Cortex of kidney (tissue), 1 donor: Measurements from ENCODE around the gene TNFRSF19.
"Not testable (repeated sequence)": the region's sequence is repeated elsewhere in the genome, so short reads cannot be mapped to it uniquely, and the experiment has no call there.

Experiments used
- DNase-seq: peaks from one replicate; lab custom pipeline; 2025; lab: John Stamatoyannopoulos, UW

The TNFRSF19 gene

DNA sequence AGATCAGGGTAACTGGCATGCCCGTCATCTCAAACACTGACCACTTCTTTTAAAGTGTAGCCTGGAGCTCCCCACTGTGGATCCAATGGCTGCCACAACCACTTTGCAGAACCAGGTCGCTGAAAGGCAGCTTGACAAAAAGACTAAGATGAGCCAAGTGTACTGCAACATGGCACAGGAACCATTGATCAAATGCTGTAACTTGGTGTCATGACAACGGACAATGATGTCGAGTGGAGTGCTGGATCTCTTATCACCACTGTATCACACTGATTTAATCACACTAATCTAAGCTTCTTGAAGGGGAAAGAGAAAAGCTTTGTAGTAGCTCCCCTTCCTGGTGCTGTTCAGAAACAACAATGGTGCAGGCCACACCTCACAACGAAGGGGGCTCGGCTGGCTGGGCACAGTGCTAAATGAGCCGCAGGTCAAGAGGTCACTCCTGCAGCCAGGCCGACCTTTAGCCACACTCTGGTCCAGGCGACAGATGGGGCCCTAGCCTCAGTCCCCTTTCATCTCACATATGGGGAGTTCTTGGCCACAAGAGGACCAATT lies 2.2 kb upstream of the TNFRSF19 start:
- no peak for DNase-seq

DNA sequence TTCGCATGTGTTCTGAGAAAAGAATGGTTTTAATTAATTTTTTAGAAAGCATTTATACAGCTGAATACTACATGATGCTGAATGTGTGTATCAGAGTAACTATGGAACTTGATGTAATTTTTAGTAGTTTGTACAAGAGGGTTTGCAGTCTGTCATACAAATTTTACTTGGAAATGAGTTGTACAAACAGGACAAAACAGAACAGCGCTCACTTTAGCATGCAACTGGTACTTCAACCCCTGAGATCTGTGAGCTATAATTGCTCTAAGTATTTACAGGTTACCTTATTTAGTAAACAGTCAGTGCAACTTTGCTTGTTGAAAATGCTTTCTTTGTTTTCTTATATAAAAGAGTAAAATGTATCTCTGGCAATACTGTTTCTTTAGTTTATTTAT lies 706 bp downstream of the TNFRSF19 start:
- no peak for DNase-seq

DNA sequence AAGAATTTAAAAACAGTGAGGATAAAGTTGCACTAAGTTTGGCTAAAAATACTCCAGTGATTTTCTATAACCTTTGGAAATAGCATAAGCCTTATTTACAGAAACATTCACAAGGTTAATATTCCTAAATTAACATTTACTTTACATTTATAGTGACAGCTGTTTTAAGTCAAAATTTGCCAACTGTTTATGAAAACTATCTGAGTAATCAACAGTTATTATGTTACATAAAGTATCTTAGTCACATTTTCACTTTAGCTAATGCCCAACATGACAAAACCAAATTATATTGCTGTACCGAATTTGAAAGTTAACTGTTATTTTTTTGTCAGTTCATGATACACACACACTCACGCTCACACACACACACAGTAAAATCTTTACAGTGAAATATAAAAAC lies 1.2 kb downstream of the TNFRSF19 start:
- DNase-seq = no peak

GRCh38 chr13:23572836-23573235 lies 2.6 kb downstream of the TNFRSF19 start:
- no peak for DNase-seq

DNA sequence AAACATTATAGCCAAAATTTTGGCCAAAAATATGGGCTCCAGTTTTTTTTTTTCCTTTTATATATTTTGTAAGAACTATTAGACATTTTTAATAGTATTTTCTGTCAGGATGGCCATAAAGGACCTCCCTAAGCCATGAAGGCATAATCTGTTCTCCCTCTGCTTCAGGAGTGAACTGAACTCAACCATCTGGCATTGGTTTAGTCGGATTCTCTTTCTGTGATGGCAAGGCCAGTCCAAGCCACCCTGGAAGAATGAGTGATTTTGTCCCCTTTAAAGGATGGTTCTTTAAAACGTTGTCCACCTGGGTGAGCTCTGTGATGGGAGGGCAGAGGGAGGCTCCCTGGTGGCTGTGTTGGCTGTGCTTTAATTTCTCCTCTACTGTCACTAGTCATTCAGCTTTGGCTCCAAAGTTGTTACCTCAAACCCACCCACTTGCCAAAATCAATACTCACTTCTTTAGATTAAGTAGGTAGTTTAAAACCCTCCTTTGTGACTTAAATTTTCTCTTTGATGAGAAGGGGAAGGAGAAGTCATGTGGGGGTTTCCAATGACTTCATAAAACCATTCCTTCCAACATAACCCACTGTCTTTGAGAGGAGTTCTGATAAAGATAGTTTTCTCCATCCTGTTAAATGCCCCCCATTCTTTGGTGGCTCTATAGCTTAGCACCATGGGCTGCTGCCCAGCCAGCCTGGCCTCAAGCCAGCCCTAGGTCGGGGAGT lies 4.4 kb downstream of the TNFRSF19 start:
- no peak for DNase-seq

GRCh38 chr13:23575632-23576031 lies 5.4 kb downstream of the TNFRSF19 start:
- no peak for DNase-seq

DNA sequence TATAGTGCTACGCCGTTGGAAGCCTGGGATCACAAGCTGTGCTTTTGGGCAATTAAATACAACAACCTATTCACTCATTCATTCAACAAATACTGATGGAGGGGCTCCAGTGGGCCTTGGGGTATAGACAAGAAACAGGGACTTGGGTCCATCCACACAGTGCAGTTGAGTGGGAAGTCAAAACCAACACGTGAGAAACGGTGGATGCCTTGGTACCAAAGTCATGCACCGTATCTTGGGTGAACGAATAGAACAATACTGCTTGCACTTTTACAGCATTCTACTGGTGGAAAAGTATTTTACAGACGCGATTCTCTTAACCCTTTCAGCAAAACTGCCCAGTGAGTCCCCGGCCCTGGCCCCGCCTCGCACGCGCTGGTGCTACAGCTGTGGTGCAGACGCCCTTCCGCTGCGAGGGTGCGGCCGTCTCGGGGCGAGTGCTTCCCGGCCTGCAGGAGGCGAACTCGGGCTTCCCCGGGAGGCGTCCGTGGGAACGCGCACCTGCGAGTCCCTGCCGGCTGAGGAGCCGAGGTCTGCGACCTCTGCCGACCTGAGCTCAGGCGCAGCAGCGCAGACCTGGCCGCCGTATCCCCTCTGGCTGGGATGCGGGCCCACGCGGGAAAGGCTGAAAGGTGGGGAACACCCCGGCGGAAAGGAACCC lies 8.3 kb downstream of the TNFRSF19 start:
- no peak for DNase-seq

- no peak for DNase-seq
These were observed 9.1 kb downstream of the TNFRSF19 start for GRCh38 chr13:23579072-23579895.

GRCh38 chr13:23579896-23580683 lies 9.9 kb downstream of the TNFRSF19 start:
- no peak for DNase-seq

GRCh38 chr13:23580684-23581060 lies 10.5 kb downstream of the TNFRSF19 start:
- DNase-seq = no peak

DNA sequence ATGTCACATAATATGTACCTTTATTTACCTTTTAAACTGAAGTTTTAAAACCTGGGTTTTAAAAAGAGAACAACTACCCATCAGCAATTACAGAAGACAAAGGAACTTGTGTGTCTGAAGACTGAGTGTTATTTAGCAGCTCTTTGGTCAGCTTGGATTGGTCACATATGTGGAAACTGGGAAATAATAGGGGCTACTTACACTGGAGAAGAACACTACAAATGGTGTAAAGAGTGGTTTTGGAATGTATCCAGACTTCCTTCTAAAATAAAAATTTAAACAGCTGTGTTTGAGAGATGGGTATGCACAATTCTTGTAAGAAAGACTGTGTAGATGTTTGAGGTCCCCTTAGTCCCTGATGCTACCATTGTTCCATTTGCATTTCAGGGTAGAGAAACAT lies 13.3 kb downstream of the TNFRSF19 start:
- DNase-seq = no peak

GRCh38 chr13:23584275-23584674 lies 14.1 kb downstream of the TNFRSF19 start:
- no peak for DNase-seq

- DNase-seq = no peak
These were observed 16.1 kb downstream of the TNFRSF19 start for GRCh38 chr13:23586336-23586735.

DNA sequence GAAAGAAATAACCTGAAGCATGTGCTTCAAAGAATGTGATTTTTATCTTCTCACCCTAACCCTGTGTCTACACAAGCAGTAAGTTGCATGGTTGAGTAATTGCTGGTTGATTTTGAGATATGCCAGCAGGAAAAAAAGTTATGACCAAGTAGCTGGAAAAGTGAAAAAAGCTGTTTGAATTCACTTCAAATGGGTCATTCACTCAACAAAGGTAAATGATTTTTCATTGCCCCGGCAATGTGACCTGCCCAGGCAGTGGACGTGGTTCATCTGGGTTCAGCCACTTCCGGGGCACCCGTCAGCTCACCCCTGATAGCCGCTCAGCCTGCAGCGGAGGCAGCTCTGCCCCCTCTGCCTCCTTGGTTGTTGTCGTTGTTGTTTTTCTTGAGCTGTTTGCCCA lies 18.5 kb downstream of the TNFRSF19 start:
- DNase-seq = no peak

- no peak for DNase-seq
These were observed 22.4 kb downstream of the TNFRSF19 start for GRCh38 chr13:23592596-23592995.

- DNase-seq = no peak
These were observed 22.9 kb downstream of the TNFRSF19 start for GRCh38 chr13:23593148-23593547.

- DNase-seq = not testable (repeated sequence)
These were observed 24.1 kb downstream of the TNFRSF19 start for GRCh38 chr13:23594290-23594689.

DNA sequence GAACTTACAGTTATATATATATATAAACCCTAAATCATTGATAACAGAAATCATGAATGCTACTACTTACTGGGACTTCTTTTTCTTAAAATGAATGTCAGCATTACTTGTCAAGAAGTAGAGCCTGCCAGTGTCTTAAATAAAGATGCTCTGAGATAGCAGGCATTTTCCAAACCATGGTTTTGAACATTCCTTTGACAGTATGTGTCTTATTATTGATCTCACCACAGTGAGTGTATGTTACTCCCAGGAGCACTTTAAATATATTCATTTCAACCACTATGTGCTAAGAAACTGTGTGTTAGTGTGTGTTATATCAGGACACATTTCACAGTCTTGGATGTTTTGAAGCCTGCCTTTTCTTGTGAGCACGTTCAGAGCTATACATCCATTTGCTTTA lies 28.2 kb downstream of the TNFRSF19 start:
- DNase-seq = no peak

GRCh38 chr13:23599083-23599925 lies 29.1 kb downstream of the TNFRSF19 start:
- DNase-seq = no peak

GRCh38 chr13:23600100-23600499 lies 29.9 kb downstream of the TNFRSF19 start:
- no peak for DNase-seq

- no peak for DNase-seq
These were observed 30.3 kb downstream of the TNFRSF19 start for GRCh38 chr13:23600534-23600933.
